HG03558 (cell line): Measurements from ENCODE around the gene RRM1.

ENCODE experiments used
- ATAC-seq: cut with Tn5 transposase; IDR thresholded peaks from one replicate; pipeline ENCODE4 v1.9.1; 2021; ENCODE audit warnings: moderate number of reproducible peaks; ENCODE audit not compliant: unreplicated experiment; ENCODE audit errors: extremely low read depth

RRM1 gene

GRCh38 chr11:4074266-4074665 lies 20.3 kb upstream of the RRM1 start:
- ATAC-seq = no peak

- ATAC-seq = no peak
These were observed 17.8 kb upstream of the RRM1 start for GRCh38 chr11:4076774-4077173.

DNA sequence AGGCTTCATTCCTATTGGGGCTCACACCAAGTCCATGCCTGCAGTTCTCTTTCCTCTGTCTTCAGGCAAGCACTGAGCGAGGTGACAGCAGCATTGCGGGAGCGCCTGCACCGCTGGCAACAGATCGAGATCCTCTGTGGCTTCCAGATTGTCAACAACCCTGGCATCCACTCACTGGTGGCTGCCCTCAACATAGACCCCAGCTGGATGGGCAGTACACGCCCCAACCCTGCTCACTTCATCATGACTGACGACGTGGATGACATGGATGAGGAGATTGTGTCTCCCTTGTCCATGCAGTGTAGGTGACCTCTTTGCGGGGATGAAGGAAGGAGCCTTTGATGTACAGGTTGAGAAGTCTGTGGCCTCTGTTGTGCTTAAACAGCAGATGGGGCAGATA lies 11.4 kb upstream of the RRM1 start:
- no peak for ATAC-seq

GRCh38 chr11:4084406-4085125 lies 10.0 kb upstream of the RRM1 start:
- ATAC-seq = no peak

DNA sequence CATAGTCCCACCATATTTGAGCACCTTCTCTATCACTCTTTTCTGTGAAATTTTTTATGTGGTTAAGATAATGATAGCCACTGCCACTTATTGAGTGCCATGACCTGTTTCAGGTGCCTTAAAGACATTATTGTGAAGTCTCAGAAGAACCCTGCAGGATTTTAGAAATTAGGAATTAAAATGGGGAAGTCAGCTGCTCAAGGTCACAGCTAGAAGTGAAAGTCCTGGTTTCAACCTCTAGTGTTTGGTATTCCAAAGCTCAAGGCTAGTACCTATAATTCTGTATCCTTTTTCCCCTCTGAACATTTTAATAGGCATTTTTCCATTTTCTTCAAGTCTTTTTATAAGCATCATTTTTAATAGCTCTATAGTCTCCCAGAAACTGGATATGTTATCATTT lies 9.0 kb upstream of the RRM1 start:
- ATAC-seq = no peak

DNA sequence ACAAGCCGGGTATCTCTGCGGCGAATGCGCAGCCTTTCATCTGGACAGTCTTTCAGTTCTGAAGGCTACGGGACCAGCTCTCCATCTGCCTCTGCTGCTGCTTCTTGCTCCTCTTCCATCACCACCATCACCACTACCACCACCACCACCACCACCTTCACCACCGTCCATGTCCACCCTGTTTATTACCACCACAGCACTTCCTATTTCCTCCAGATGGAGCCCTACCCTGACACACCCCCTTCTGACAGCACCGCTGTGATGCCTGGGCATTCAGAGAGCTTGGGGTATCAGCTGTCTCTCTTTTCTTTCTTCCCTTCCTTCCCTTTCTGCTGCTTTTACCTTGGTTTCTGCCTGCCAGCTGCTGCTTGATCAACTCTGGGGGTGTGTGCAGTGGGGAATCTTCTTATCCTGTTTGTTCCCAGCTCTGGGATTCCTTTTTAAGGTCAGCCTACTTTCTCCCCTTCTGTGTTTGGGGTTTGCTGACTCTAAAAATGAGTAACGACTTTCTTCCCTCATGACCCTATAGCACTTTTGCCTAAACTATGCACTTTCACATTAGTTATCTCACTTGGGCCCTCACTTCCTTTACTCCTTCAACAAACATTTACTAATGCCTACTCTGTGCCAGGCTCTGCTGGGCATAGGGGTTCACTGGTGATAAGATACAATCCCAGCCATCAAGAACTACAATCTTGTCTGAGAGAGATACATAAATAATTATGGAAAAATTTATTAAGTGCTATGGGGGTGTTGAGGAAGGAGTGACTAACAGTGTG lies 7.8 kb upstream of the RRM1 start:
- no peak for ATAC-seq

GRCh38 chr11:4087551-4087950 lies 7.0 kb upstream of the RRM1 start:
- no peak for ATAC-seq

DNA sequence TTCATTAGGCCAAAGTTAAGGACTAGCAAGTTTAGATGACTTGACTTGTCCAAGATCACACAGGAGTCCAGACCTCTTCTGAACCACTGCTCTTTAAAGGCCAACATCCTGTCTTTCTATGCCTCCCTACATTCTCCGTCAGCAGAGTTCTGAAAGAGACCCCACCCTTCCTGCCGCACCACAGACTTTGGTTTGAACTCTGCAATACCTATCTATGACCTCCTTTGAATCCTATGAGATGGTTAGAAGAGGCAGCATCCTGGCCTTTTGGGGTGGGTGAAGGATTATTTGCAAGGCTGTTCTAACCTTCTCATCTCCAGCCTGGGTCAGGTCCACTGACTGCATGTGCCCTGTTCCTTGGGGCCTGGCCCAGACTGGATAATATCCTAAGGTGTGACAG lies 4.3 kb upstream of the RRM1 start:
- no peak for ATAC-seq

DNA sequence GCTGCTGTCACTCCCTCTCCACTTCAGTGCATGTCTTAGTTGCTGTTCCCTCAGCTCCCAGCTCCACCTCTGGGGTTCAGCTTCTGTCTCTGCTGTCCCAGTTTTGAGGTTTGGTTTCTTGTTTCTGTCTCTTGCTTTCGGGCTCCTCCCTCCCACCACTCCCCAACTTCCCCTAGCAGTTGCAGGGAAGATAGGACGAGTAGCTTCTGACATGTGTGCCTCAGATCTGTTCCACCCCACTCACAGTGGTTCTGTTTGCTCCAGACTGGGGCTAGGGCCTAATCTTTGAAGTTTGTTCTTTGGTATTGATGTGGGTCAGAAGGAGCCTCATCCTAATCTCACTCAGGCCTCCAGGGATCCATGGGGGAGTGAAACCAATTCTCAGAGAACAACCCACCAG lies 2.6 kb upstream of the RRM1 start:
- ATAC-seq = no peak

DNA sequence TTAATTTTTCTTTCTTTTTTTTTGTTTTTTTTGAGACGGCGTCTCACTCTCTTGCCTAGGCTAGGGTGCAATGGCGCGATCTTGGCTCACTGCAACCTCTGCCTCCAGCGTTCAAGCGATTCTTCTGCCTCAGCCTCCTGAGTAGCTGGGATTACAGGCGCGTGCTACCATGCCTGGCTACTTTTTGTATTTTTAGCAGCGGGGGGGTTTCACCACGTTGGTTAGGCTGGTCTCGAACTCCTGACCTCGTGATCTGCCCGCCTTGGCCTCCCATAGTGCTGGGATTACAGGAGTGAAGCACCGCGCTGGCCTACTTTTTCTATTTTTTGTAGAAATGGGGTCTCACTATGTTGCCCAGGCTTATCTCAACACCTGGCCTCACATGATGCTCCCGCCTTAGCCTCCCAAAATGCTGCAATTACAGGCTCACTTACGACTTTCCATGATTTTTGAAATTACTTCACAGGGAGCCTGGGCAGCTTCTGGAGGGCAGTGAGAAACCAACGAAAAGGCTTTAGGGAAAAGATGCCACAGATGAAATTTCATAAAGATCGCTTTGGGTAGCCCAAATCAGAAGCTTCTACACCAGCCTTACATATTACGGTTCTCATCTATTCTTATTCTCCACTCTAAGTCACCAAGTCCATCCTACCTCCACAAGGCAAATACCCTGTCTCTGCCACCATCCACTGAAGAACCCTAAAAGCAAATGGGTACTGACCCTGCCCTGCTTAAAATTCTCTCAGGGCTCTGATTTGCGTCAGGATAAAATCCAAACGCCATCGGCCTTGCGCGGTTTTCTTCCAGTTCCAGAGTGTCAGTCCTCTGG lies 866 bp upstream of the RRM1 start:
- no peak for ATAC-seq

DNA sequence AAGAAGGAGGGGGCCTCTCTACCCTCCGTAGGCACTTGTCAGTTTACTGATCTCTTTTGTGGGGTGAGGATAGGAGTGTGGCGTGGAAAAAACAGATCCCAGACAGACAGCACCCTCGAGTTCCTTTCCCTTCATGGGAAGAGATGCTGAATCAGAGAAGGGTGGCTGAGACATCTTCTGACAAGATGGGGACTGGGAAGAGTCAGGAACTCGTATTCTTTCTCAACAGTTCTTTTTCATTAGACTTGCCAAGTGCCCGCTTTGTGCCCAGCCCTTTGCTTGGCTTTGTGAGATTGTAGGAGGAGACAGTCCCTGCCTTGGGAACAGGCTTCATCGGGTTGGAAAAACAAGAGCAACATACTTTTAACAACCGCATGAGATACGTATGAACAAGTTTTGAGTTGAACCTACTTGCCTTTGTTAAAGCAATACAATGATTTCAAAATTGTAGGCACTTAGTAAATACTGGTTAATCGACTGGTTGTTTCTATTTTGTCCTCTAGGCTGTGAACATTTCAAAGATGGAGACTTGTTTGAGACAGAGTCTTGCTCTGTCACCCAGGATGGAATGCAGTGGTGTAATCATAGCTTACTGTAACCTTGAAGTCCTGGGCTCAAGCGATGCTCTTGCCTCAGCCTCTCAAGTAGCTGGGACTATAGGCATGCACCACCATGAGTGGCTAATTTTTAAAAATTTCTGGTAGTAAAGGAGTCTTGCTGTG lies 1.1 kb downstream of the RRM1 start:
- no peak for ATAC-seq

GRCh38 chr11:4098026-4098621 lies 3.5 kb downstream of the RRM1 start:
- ATAC-seq = no peak

- no peak for ATAC-seq
These were observed 8.1 kb downstream of the RRM1 start for GRCh38 chr11:4102711-4103110.

- no peak for ATAC-seq
These were observed 8.7 kb downstream of the RRM1 start for GRCh38 chr11:4103269-4103668.

- no peak for ATAC-seq
These were observed 11.3 kb downstream of the RRM1 start for GRCh38 chr11:4105916-4106315.

DNA sequence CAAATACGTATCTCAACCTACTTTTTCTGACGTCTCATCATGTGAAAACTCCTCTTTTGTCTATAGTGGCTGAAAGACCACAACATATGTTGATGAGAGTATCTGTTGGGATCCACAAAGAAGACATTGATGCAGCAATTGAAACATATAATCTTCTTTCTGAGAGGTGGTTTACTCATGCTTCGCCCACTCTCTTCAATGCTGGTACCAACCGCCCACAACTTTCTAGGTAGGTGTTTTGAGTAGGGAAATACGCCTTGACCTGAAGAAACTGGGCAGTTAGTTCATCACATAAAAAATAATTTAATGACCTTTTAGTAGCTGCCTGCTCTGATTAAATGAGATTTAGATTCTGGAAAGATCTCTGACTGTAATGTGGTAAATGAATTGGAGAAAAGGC lies 17.2 kb downstream of the RRM1 start:
- no peak for ATAC-seq

- ATAC-seq = no peak
These were observed 20.5 kb downstream of the RRM1 start for GRCh38 chr11:4115128-4115527.

DNA sequence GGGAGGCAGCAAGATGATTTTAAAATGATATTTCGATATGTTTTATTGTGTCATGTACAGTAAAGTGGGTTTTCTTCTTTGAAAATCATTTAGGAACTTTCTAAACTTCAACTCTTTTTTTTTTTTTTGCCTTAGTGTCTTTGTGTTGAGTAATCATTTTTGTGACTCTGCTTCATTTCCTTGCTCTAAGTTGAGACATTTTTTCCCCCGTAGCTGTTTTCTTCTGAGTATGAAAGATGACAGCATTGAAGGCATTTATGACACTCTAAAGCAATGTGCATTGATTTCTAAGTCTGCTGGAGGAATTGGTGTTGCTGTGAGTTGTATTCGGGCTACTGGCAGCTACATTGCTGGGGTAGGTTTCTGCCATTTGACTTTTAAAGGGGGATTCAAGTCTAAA lies 23.5 kb downstream of the RRM1 start:
- no peak for ATAC-seq

DNA sequence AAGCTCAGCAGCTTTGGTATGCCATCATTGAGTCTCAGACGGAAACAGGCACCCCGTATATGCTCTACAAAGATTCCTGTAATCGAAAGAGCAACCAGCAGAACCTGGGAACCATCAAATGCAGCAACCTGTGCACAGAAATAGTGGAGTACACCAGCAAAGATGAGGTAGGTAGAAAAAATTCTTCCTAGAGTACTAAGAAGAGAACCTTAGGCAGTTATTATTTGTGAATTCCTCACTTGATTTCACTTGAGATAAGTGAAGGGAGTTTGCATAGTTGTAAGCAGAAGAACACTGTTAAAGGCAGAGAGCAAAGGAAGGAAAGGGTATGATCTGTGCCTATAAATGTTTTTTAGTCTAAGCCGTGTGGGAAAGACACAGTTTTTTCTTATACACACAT lies 28.6 kb downstream of the RRM1 start:
- no peak for ATAC-seq

GRCh38 chr11:4125141-4125540 lies 30.5 kb downstream of the RRM1 start:
- ATAC-seq = no peak
